HG03060 (cell line): ENCODE data around the gene RNASE9.
"Not testable (repeated sequence)": the region's sequence is repeated elsewhere in the genome, so short reads cannot be mapped to it uniquely, and the experiment has no call there.

Experiments used
- ATAC-seq: cut with Tn5 transposase; IDR thresholded peaks from one replicate; pipeline ENCODE4 v1.9.1; 2021; ENCODE audit warnings: low read depth, moderate number of reproducible peaks; ENCODE audit not compliant: unreplicated experiment

RNASE9 gene

DNA sequence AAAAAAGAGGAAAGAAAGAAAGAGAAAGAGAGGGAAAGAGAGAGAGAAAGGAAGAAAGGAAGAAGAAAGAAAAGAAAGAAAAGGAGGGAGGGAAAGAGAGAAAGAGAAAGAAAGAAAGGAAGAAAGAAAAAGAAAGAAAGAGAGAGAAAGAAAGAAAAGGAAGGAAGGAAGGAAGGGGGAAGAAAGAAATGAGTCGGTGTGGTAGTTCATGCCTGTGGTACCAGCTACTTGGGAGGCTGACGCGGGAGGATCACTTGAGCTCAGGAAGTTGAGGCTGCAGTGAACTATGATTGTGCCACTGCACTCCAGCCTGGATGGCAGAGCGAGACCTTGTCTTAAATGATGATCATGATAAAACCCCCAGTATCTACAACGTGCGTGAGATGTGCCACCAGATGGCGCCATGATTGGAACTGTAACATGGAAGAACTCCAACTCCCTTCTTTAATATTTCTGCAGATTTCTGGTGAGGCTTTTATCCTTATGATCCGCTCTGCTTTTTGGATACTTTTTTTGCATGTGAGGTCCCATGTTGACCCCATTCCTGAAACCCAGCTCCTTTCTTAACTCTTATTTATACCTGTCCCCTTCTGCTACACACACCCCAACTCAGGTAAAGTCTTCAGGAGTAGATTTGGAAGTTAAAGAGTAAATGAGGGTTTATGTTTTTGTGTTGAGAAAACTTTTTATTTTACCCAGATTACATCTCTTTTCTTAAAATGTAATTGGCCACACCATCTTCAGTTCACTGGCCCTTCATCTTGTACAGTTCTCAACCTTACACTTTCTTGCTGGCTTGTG is 29.9 kb downstream of the RNASE9 start:
- no peak for ATAC-seq

GRCh38 chr14:20529806-20530205 is 31.0 kb downstream of the RNASE9 start:
- ATAC-seq = no peak

GRCh38 chr14:20524027-20524426 is 36.8 kb downstream of the RNASE9 start:
- ATAC-seq = no peak

DNA sequence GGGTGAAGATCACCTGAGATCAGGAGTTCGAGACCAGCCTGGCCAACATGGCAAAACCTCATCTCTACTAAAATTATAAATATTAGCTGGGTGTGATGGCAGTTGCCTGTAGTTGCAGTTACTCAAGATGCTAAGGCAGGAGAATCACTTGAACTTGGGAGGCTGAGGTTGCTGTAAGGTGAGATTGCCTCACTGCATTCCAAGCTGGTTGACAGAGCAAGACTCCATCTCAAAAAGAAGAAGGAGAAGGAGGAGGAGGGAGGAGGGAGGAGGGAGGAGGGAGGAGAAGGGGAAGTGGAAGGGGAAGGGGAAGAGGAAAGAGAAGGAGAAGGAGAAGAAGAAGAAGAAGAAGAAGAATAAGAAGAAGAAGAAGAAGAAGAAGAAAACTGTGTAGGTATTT is 38.5 kb downstream of the RNASE9 start:
- no peak for ATAC-seq

GRCh38 chr14:20516921-20517320 is 43.9 kb downstream of the RNASE9 start:
- no peak for ATAC-seq

DNA sequence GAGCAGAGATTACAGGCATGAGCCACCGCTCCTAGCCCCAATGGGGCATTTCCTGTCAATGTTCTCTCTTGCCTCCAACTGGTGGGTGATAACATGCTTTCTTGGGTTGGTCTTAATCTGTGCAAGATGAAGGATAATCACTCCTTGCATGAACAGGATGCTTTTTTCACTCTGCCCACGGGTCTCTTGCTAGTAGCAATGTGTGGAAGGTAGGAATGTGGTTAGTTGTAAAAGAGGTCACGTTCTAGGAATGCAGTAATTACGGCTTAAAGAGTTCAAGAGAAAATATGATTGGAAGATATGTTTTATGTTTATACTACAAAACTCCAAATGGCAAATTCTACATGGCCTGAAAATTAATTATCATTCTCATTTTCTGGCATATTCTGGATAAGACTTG is 45.0 kb downstream of the RNASE9 start:
- no peak for ATAC-seq

GRCh38 chr14:20512177-20512905 is 48.5 kb downstream of the RNASE9 start:
- no peak for ATAC-seq

DNA sequence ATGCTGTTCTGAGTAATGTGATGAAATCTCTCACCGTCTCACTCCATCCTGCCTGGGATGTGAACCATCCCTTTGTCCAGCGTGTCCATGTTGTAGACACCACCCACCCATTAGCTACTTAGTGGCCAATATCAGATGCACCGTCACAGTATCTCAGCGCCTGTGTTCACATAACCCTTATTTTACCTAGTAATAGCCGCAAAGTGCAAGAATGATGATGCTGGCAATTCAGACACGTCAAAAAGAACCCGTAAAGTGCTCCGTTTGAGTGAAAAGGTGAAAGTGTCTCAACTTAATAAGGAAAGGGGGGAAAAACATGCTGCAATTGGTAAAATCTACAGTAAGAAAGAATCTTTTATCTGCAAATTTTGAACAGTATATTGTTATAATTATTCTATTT is 52.5 kb downstream of the RNASE9 start:
- no peak for ATAC-seq

DNA sequence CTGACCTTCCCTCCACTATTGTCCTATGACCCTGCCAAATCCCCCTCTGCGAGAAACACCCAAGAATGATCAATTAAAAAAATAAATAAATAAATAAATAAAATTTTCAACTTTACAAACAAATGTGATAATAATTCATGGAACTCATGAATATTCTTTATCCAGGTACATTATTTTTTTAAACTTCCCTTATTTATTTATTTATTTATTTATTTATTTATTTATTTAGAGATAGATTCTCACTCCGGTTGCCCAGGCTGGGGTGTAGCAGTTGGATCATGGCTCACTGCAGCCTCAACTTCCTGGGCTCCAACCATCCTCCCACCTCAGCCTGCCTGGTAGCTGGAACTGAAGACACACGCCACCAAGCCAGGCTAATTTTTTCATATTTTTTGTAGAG is 53.3 kb downstream of the RNASE9 start:
- ATAC-seq = not testable (repeated sequence)

GRCh38 chr14:20506752-20507151 is 54.1 kb downstream of the RNASE9 start:
- not testable (repeated sequence) for ATAC-seq

DNA sequence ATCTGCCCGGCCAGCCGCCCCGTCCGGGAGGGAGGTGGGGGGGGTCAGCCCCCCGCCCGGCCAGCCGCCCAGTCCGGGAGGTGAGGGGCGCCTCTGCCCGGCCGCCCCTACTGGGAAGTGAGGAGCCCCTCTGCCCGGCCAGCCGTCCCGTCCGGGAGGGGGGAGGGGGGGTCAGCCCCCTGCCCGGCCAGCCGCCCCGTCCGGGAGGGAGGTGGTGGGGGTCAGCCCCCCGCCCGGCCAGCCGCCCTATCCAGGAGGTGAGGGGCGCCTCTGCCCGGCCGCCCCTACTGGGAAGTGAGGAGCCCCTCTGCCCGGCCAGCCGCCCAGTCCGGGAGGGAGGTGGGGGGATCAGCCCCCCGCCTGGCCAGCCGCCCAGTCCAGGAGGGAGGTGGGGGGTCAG is 54.6 kb downstream of the RNASE9 start:
- ATAC-seq = not testable (repeated sequence)
